H1 (cell line): Measurements from ENCODE around the gene VENTX.

ENCODE experiments used
- ATF3 ChIP-seq: IDR thresholded peaks from 2 replicates; pipeline ENCODE4 v1.6.1; 2011; ENCODE audit warnings: low read depth, mild to moderate bottlenecking, low read length; ENCODE audit not compliant: insufficient read depth
- CEBPB ChIP-seq: IDR thresholded peaks from 2 replicates; pipeline ENCODE4 v1.6.1; 2012; ENCODE audit warnings: low read depth, low read length
- CHD2 ChIP-seq: IDR thresholded peaks from 2 replicates; pipeline ENCODE4 v1.6.1; 2012; ENCODE audit warnings: low read length, improper control_type of control experiment
- CTCF ChIP-seq, 3 experiments: IDR thresholded peaks; 1 replicate in 2 of 3; 2 replicates in 1 of 3; pipeline versions ENCODE4 v1.5.1 to v1.6.1; 2011; ENCODE audit warnings: low read length in 3 of 3, mild to moderate bottlenecking in 3 of 3, inconsistent platforms in 2 of 3, low read depth in 1 of 3, moderate library complexity in 1 of 3; ENCODE audit not compliant: insufficient read depth in 1 of 3; ENCODE audit errors: control extremely low read depth in 1 of 3
- EP300 ChIP-seq, 2 experiments: IDR thresholded peaks; 1 replicate in 1 of 2; 2 replicates in 1 of 2; pipeline ENCODE4 v1.6.1; 2011 to 2012; ENCODE audit warnings: low read depth in 2 of 2, low read length in 2 of 2, mild to moderate bottlenecking in 2 of 2, borderline replicate concordance in 1 of 2, inconsistent platforms in 1 of 2, moderate library complexity in 1 of 2
- EZH2 ChIP-seq: fragments of 200-600 bp; sonication (generic); IDR thresholded peaks from 2 replicates; pipeline ENCODE4 v1.7.1; 2012; ENCODE audit warnings: low read depth, mild to moderate bottlenecking, moderate library complexity, low read length, inconsistent platforms; ENCODE audit not compliant: severe bottlenecking
- FOSL1 ChIP-seq: IDR thresholded peaks from 2 replicates; pipeline ENCODE4 v1.6.1; 2011; ENCODE audit warnings: mild to moderate bottlenecking, low read depth, low read length, moderate library complexity; ENCODE audit not compliant: insufficient read depth
- KDM1A ChIP-seq: fragments of 200-600, 300-600 bp; sonication (generic); IDR thresholded peaks from 2 replicates; pipeline ENCODE4 v1.7.1; 2016; ENCODE audit warnings: mild to moderate bottlenecking, low read length, borderline replicate concordance
- RAD21 ChIP-seq, 2 experiments: IDR thresholded peaks in 1 of 2; conservative IDR thresholded peaks in 1 of 2; 2 replicates each; pipeline ENCODE4 v1.6.1; 2011; ENCODE audit warnings: low read depth in 2 of 2, low read length in 2 of 2, improper control_type of control experiment in 1 of 2, inconsistent platforms in 1 of 2, mild to moderate bottlenecking in 1 of 2, moderate library complexity in 1 of 2
- RFX5 ChIP-seq: IDR thresholded peaks from 2 replicates; pipeline ENCODE4 v1.6.1; 2011; ENCODE audit warnings: low read depth, low read length, improper control_type of control experiment, borderline replicate concordance
- RXRA ChIP-seq: IDR thresholded peaks from 2 replicates; pipeline ENCODE4 v1.6.1; 2011; ENCODE audit warnings: low read depth, mild to moderate bottlenecking, low read length, moderate library complexity; ENCODE audit not compliant: insufficient read depth
- TBP ChIP-seq: IDR thresholded peaks from 2 replicates; pipeline ENCODE4 v1.6.1; 2011; ENCODE audit warnings: low read depth, low read length, improper control_type of control experiment
- USF2 ChIP-seq: IDR thresholded peaks from 2 replicates; pipeline ENCODE4 v1.6.1; 2011; ENCODE audit warnings: low read length, improper control_type of control experiment

- TF ChIP-seq KDM1A (no peak), CTCF (IDR thresholded peaks at IDR 0.05; ENCODE audit: control extremely low read depth in 1 of 3, insufficient read depth in 1 of 3, low read depth in 1 of 3, low read length in 3 of 3) (no peak), RFX5 (no peak), EZH2 (no peak), ATF3 (no peak), RAD21 (IDR thresholded peaks at IDR 0.05 in 1 of 2, conservative IDR thresholded peaks at IDR 0.05 in 1 of 2; ENCODE audit: low read depth in 2 of 2, low read length in 2 of 2) (no peak), TBP (no peak), FOSL1 (no peak), RXRA (no peak), USF2 (no peak), EP300 (IDR thresholded peaks at IDR 0.05; ENCODE audit: borderline replicate concordance in 1 of 2, low read depth in 2 of 2, low read length in 2 of 2) (no peak), CHD2 (no peak), CEBPB (no peak)
Measured at GRCh38 chr10:133271521-133272300, 34.1 kb downstream of the VENTX start.
